ENCODE data around the gene SLC7A1.

SLC7A1 gene

GRCh38 chr13:29507356-29507755 is 88.1 kb downstream of the SLC7A1 start:
- no peak for DNase-seq

GRCh38 chr13:29505950-29506349 is 89.5 kb downstream of the SLC7A1 start:
- no peak for DNase-seq

- no peak for DNase-seq
These were observed 90.0 kb downstream of the SLC7A1 start for GRCh38 chr13:29505511-29505910.

- no peak for DNase-seq
These were observed 90.8 kb downstream of the SLC7A1 start for GRCh38 chr13:29504691-29505090.

GRCh38 chr13:29503041-29503837 is 92.2 kb downstream of the SLC7A1 start:
- no peak for DNase-seq

- no peak for DNase-seq
These were observed 93.0 kb downstream of the SLC7A1 start for GRCh38 chr13:29502391-29503008.

GRCh38 chr13:29501674-29502073 is 93.8 kb downstream of the SLC7A1 start:
- no peak for DNase-seq

- no peak for DNase-seq
These were observed 95.1 kb downstream of the SLC7A1 start for GRCh38 chr13:29500386-29500785.

- DNase-seq = no peak
These were observed 95.9 kb downstream of the SLC7A1 start for GRCh38 chr13:29499506-29500165.

- no peak for DNase-seq
These were observed 97.0 kb downstream of the SLC7A1 start for GRCh38 chr13:29498426-29499040.

GRCh38 chr13:29497137-29497654 is 98.3 kb downstream of the SLC7A1 start:
- DNase-seq = no peak

GRCh38 chr13:29496241-29496712 is 99.2 kb downstream of the SLC7A1 start:
- DNase-seq = no peak

- DNase-seq = no peak
These were observed 101.0 kb downstream of the SLC7A1 start for GRCh38 chr13:29494520-29494919.

- no peak for DNase-seq
These were observed 101.7 kb downstream of the SLC7A1 start for GRCh38 chr13:29493796-29494195.

- DNase-seq = no peak
These were observed 104.2 kb downstream of the SLC7A1 start for GRCh38 chr13:29491248-29491647.

- no peak for DNase-seq
These were observed 105.0 kb downstream of the SLC7A1 start for GRCh38 chr13:29490561-29490885.

GRCh38 chr13:29489650-29490560 is 105.6 kb downstream of the SLC7A1 start:
- no peak for DNase-seq

GRCh38 chr13:29487466-29488454 is 107.7 kb downstream of the SLC7A1 start:
- no peak for DNase-seq

- no peak for DNase-seq
These were observed 108.9 kb downstream of the SLC7A1 start for GRCh38 chr13:29486551-29486950.

- no peak for DNase-seq
These were observed 110.7 kb downstream of the SLC7A1 start for GRCh38 chr13:29484796-29485195.

GRCh38 chr13:29484236-29484635 is 111.3 kb downstream of the SLC7A1 start:
- no peak for DNase-seq
